ENCODE measurements around the gene GRID2. TPM values are rescaled to one million over a fixed set of nuclear protein-coding genes. Genes with fewer than 3 reads are reported as not detected.

Gene GRID2
- polyA plus RNA-seq, 1 donor from 2014 or later = not detected

- peak overlapping the region in 1 of 3 donors; percentile 33 for H3K27ac Mint-ChIP-seq
- H3K4me3 Mint-ChIP-seq = no peak overlapping the region
- no peaks in the 10 kb centered on the region for H3K4me1 Mint-ChIP-seq
- H3K9me3 Mint-ChIP-seq = peaks cover 3 to 7% (median 3%) of the 10 kb centered on the region in 3 donors
- no peaks in the 10 kb centered on the region for H3K27me3 Mint-ChIP-seq
- H3K36me3 Mint-ChIP-seq = no peaks in the 10 kb centered on the region
Observed at GRCh38 chr4:92514627-92515026, 210.9 kb downstream of the GRID2 start.

- no peak overlapping the region for H3K27ac Mint-ChIP-seq
- H3K4me3 Mint-ChIP-seq = no peak overlapping the region
- no peaks in the 10 kb centered on the region for H3K4me1 Mint-ChIP-seq
- no peaks in the 10 kb centered on the region for H3K36me3 Mint-ChIP-seq
- peaks cover 3% of the 10 kb centered on the region in 3 donors for H3K9me3 Mint-ChIP-seq
- no peaks in the 10 kb centered on the region for H3K27me3 Mint-ChIP-seq
Observed at GRCh38 chr4:92516450-92516849, 212.7 kb downstream of the GRID2 start.

GRCh38 chr4:92519727-92520126 is 216.0 kb downstream of the GRID2 start:
- H3K9me3 Mint-ChIP-seq = peaks cover 0 to 3% (median 3%) of the 10 kb centered on the region in 3 donors
- no peak overlapping the region for H3K4me3 Mint-ChIP-seq
- H3K36me3 Mint-ChIP-seq = no peaks in the 10 kb centered on the region
- H3K4me1 Mint-ChIP-seq = no peaks in the 10 kb centered on the region
- no peaks in the 10 kb centered on the region for H3K27me3 Mint-ChIP-seq
- no peak overlapping the region for H3K27ac Mint-ChIP-seq

GRCh38 chr4:92520563-92520962 is 216.8 kb downstream of the GRID2 start:
- Mint-ChIP-seq H3K4me1 (no peaks in the 10 kb centered on the region), H3K27me3 (no peaks in the 10 kb centered on the region), H3K9me3 (peaks cover 0 to 3% (median 3%) of the 10 kb centered on the region in 3 donors), H3K36me3 (no peaks in the 10 kb centered on the region), H3K27ac (no peak overlapping the region), H3K4me3 (no peak overlapping the region)

- H3K36me3 Mint-ChIP-seq = no peaks in the 10 kb centered on the region
- no peak overlapping the region for H3K4me3 Mint-ChIP-seq
- H3K27ac Mint-ChIP-seq = no peak overlapping the region
- no peaks in the 10 kb centered on the region for H3K9me3 Mint-ChIP-seq
- H3K27me3 Mint-ChIP-seq = no peaks in the 10 kb centered on the region
- no peaks in the 10 kb centered on the region for H3K4me1 Mint-ChIP-seq
Observed at GRCh38 chr4:92521941-92522340, 218.2 kb downstream of the GRID2 start.

- no peak overlapping the region for H3K4me3 Mint-ChIP-seq
- no peak overlapping the region for H3K27ac Mint-ChIP-seq
- no peaks in the 10 kb centered on the region for H3K27me3 Mint-ChIP-seq
Observed at GRCh38 chr4:92522356-92522755, 218.6 kb downstream of the GRID2 start.

GRCh38 chr4:92524131-92524530 is 220.4 kb downstream of the GRID2 start:
- Mint-ChIP-seq H3K27ac (no peak overlapping the region), H3K27me3 (no peaks in the 10 kb centered on the region), H3K36me3 (no peaks in the 10 kb centered on the region), H3K9me3 (peaks cover 0 to 3% (median 0%) of the 10 kb centered on the region in 3 donors), H3K4me1 (no peaks in the 10 kb centered on the region), H3K4me3 (no peak overlapping the region)

More at GRCh38 chr4:92522356-92522755, 218.6 kb downstream of the GRID2 start:
- H3K36me3 Mint-ChIP-seq = no peaks in the 10 kb centered on the region
- H3K4me1 Mint-ChIP-seq = no peaks in the 10 kb centered on the region
- H3K9me3 Mint-ChIP-seq = no peaks in the 10 kb centered on the region

- Mint-ChIP-seq H3K4me3 (no peak overlapping the region), H3K27me3 (no peaks in the 10 kb centered on the region), H3K36me3 (no peaks in the 10 kb centered on the region), H3K9me3 (peaks cover 0 to 4% (median 0%) of the 10 kb centered on the region in 3 donors), H3K4me1 (no peaks in the 10 kb centered on the region), H3K27ac (no peak overlapping the region)
Observed at GRCh38 chr4:92528541-92528940, 224.8 kb downstream of the GRID2 start.

GRCh38 chr4:92529510-92529909 is 225.7 kb downstream of the GRID2 start:
- H3K4me3 Mint-ChIP-seq = no peak overlapping the region
- H3K36me3 Mint-ChIP-seq = no peaks in the 10 kb centered on the region
- no peaks in the 10 kb centered on the region for H3K4me1 Mint-ChIP-seq
- H3K27me3 Mint-ChIP-seq = no peaks in the 10 kb centered on the region
- H3K9me3 Mint-ChIP-seq = peaks cover 0 to 4% (median 0%) of the 10 kb centered on the region in 3 donors
- no peak overlapping the region for H3K27ac Mint-ChIP-seq

- Mint-ChIP-seq H3K4me3 (no peak overlapping the region), H3K27me3 (no peaks in the 10 kb centered on the region), H3K36me3 (no peaks in the 10 kb centered on the region), H3K27ac (no peak overlapping the region), H3K4me1 (no peaks in the 10 kb centered on the region), H3K9me3 (peaks cover 0 to 3% (median 0%) of the 10 kb centered on the region in 3 donors)
Observed at GRCh38 chr4:92535599-92535998, 231.8 kb downstream of the GRID2 start.

GRCh38 chr4:92551616-92552015 is 247.8 kb downstream of the GRID2 start:
- Mint-ChIP-seq H3K9me3 (peaks cover 0 to 3% (median 2%) of the 10 kb centered on the region in 3 donors), H3K4me1 (no peaks in the 10 kb centered on the region), H3K4me3 (no peak overlapping the region), H3K27ac (no peak overlapping the region), H3K27me3 (no peaks in the 10 kb centered on the region), H3K36me3 (no peaks in the 10 kb centered on the region)

GRCh38 chr4:92566269-92566668 is 262.5 kb downstream of the GRID2 start:
- H3K36me3 Mint-ChIP-seq = no peaks in the 10 kb centered on the region
- no peak overlapping the region for H3K4me3 Mint-ChIP-seq
- no peaks in the 10 kb centered on the region for H3K4me1 Mint-ChIP-seq
- no peaks in the 10 kb centered on the region for H3K27me3 Mint-ChIP-seq
- H3K9me3 Mint-ChIP-seq = peaks cover 0 to 14% (median 6%) of the 10 kb centered on the region in 3 donors
- H3K27ac Mint-ChIP-seq = no peak overlapping the region

GRCh38 chr4:92580816-92581215 is 277.1 kb downstream of the GRID2 start:
- Mint-ChIP-seq H3K27ac (no peak overlapping the region), H3K27me3 (no peaks in the 10 kb centered on the region), H3K9me3 (peaks cover 0 to 4% (median 0%) of the 10 kb centered on the region in 3 donors), H3K4me1 (no peaks in the 10 kb centered on the region), H3K36me3 (no peaks in the 10 kb centered on the region), H3K4me3 (no peak overlapping the region)

GRCh38 chr4:92599044-92599443 is 295.3 kb downstream of the GRID2 start:
- H3K36me3 Mint-ChIP-seq = no peaks in the 10 kb centered on the region
- no peaks in the 10 kb centered on the region for H3K4me1 Mint-ChIP-seq
- H3K9me3 Mint-ChIP-seq = peaks cover 0 to 4% (median 4%) of the 10 kb centered on the region in 3 donors
- H3K27me3 Mint-ChIP-seq = no peaks in the 10 kb centered on the region
- no peak overlapping the region for H3K4me3 Mint-ChIP-seq
- no peak overlapping the region for H3K27ac Mint-ChIP-seq

- Mint-ChIP-seq H3K36me3 (no peaks in the 10 kb centered on the region), H3K4me1 (no peaks in the 10 kb centered on the region), H3K9me3 (peaks cover 0 to 4% (median 4%) of the 10 kb centered on the region in 3 donors), H3K4me3 (no peak overlapping the region), H3K27me3 (no peaks in the 10 kb centered on the region), H3K27ac (no peak overlapping the region)
Observed at GRCh38 chr4:92600638-92601037, 296.9 kb downstream of the GRID2 start.

- H3K27me3 Mint-ChIP-seq = no peaks in the 10 kb centered on the region
Observed at GRCh38 chr4:92606227-92606626, 302.5 kb downstream of the GRID2 start.

More at GRCh38 chr4:92606227-92606626, 302.5 kb downstream of the GRID2 start:
- Mint-ChIP-seq H3K9me3 (peaks cover 0 to 10% (median 4%) of the 10 kb centered on the region in 3 donors), H3K4me1 (no peaks in the 10 kb centered on the region), H3K36me3 (no peaks in the 10 kb centered on the region), H3K27ac (no peak overlapping the region), H3K4me3 (no peak overlapping the region)
